GM12873 (cell line): ENCODE results near the gene IER5.
A peak's percentile ranks its signal among the peaks of the same experiment; 100 is the strongest.

ENCODE experiments used
- TF ChIP-seq, protein P1 (sequence below): IDR thresholded peaks from 2 replicates; pipeline ENCODE4 v1.5.1; 2012; ENCODE audit warnings: low read depth, mild to moderate bottlenecking, moderate library complexity, low read length, control low read depth; ENCODE audit not compliant: insufficient read depth; ENCODE audit errors: missing control alignments

IER5 gene

DNA sequence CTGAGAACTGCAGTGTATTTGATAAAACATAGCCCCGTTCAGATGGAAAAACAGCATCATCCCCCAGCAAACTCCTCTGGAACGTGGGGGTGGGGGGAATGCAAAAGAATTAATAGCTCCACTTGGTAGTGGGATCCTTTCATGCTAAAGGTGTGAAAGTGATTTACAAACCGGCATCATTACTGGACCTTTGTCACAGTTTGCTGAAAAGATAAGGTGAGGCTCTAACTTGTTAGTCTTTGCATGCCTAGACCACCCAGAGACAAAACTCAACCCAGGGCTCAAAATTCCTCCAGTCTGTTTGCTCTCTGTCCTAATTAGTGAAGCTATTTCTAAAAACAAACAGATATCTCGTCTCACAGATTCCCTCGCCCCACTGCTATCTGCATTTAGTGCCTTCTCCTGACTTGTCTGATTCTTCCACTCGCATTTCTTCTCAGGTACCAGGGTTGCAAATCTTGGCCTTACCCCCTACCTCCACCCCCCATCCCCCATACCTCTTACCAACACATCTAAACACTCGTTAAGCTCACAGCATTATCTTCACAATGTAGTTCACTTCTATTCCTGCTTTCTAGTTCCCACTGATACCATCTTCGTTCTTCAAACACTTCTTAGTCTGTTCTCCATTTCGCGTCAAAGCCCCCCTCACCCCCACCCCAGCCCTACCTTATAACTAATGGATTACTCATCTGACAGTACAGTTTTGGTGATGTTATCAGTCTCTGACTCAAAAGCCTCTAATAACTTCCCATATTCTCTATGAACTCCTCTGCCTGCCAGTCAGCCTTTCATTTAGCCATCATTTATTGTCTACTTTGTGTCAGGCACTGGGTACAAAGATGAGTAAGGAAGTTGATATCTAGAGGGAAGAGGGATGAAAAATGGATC lies 11.8 kb downstream of the IER5 start:
- TF ChIP-seq, protein P1, sequence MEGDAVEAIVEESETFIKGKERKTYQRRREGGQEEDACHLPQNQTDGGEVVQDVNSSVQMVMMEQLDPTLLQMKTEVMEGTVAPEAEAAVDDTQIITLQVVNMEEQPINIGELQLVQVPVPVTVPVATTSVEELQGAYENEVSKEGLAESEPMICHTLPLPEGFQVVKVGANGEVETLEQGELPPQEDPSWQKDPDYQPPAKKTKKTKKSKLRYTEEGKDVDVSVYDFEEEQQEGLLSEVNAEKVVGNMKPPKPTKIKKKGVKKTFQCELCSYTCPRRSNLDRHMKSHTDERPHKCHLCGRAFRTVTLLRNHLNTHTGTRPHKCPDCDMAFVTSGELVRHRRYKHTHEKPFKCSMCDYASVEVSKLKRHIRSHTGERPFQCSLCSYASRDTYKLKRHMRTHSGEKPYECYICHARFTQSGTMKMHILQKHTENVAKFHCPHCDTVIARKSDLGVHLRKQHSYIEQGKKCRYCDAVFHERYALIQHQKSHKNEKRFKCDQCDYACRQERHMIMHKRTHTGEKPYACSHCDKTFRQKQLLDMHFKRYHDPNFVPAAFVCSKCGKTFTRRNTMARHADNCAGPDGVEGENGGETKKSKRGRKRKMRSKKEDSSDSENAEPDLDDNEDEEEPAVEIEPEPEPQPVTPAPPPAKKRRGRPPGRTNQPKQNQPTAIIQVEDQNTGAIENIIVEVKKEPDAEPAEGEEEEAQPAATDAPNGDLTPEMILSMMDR: no peak

DNA sequence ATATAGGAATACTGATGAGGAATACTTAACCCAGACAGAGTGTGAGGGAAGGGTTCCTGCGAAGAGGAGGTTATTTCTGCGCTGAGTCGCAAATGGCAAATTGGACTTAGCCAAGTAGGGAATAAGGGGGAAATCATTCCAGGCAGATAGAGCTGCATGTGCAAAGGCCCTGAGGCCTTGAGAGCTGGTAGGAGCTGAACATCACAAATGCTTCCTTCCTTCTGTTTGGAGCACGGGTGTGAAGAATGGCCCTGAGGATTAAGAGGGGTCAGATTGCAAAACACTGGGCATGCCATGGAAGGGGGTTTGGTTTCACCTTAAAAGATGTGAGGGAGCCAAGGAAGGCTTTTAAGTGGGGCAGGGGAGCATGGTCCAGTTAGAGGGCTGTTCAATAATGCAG lies 12.4 kb downstream of the IER5 start:
- TF ChIP-seq, protein P1: no peak

DNA sequence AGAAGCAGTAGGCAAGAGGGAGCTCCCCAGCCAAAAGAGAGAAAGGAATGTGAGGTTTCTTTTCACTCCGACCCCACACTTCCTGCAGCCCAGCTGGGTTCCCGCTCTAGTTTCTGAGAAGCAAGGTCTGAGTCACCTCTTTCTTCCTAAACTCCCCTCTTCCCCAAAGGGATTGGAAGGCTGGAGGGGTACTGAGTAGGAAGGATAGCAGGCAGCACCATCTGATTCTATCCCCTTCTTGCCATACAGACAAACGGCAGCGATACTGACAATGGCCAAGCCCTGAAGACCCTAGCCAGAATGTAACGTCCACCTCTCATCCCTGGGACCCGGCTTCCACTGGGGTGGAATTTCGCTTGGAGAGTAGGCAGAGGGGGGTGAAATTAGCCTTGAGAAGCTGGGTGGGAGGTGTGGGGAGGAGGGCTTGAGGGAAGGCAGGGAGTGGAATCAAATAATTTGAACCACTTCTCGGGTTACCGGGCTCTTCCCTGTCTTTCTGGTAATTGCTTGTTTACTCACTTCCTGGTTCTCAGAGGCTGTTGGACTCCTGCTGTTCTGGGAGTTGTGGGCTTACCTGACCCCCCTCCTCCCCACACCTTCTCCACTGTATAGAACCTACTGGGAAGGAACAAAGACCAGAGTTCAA lies 13.2 kb downstream of the IER5 start:
- TF ChIP-seq, protein P1: no peak

DNA sequence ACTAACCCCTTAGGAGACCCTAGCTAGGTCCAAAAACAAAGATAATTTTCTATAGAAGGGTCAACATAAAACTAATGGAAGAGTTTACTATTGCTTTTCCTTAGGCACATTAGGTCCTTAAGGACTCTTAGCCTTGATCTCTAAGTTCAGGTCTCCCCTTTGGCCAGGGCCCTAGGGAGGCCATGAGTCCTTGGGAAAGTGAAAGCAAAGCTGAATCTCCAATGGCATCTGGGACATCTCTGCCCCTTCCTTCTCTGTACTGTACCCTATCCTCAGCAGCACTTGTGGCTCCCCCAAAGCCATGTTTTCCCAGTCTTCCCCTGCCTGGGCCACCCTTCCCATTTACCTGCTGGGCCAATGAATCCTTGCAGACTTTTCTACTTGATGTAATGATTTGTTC lies 14.3 kb downstream of the IER5 start:
- TF ChIP-seq, protein P1: no peak

DNA sequence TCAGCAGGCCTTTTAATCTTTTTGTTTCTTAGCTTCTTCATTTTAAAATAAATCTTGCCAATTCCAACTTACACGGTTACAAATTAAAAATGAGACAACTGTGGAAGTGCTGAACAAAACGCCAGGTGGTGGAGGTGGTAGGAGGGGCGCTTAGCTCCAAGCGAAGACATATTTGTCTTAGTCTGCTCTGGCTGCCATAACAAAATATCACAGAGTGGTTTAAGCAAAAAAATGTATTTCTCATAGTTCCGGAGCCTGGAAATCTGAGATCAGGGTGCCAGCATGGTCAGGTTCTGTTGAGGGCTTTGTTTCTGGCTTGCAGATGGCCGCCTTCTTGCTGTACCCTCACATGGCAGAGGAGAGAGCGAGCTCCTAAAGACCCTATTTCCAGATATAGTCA lies 14.9 kb downstream of the IER5 start:
- TF ChIP-seq, protein P1: no peak

DNA sequence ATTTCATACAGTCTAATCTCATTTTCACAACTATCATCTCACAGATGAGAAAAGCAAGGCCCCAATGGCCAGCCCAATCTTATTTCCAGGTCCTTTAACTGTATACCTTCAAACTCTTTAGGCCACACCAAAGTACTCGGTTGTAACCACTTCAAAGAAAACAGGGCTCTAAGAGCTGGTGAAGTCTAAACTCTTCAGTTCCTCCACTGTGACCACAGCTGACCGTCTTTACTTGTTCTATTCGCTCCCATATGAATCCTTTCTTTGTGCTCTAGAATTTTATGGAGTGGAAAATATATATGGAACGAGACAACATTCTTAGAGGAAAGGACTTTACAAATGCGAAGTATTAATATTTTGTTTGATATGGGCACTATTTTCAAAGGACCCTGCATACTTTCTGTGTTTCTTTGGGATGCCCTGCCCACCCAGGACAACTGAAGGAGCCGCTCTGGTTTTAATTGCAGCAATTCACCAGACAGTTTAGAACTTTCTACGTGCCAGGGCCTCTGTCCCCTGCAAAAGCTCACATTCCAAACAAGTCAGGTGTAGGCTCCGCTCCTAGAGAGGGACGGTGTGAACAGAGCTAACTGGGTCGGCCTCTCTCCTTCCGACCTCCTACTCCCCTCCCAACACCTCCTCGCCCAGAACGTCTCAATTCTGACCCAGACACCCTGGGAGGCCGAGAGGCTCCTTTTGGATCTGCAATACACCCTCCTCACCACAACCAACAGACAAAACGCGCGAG lies 15.7 kb downstream of the IER5 start:
- TF ChIP-seq, protein P1: peak; percentile 39

- TF ChIP-seq, protein P1: no peak
Observed at GRCh38 chr1:181104790-181105133, 16.3 kb downstream of the IER5 start.
